ENCODE data around the gene KRTAP5-2.

- TF ChIP-seq CTCF (IDR thresholded peaks at IDR 0.05) = no peak
- TF ChIP-seq POLR2A (IDR thresholded peaks at IDR 0.05) = no peak
Measured at GRCh38 chr11:1625541-1625940, 27.4 kb upstream of the KRTAP5-2 start.
